Measurements from ENCODE around the gene TEX35. TPM values are rescaled to one million over a fixed set of nuclear protein-coding genes. Genes with fewer than 3 reads are reported as not detected.
"Not testable (repeated sequence)": the region's sequence is repeated elsewhere in the genome, so short reads cannot be mapped to it uniquely, and the experiment has no call there.

Gene TEX35
- total RNA-seq, 1 donor from 2014 or later = not detected

DNA sequence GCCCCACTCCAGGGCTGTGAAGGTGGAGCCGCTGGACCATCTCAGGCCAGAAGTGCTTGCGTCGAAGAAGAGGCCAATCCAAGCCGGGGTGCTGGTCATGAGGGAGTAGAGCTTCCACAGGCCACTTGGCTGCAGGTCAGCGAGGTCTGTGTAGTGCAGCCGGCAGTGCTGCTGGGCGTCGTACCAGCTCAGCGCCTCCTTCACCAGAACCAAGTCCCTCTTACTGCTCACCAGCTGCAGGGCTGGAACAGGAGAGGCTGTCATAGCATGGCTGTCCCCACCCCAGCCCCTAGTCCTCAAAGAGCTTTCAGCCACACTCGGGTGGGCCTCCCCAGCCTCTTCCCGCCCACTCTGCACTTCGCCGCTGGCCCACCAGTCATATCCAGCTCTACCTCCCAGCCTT is 18.3 kb upstream of the TEX35 start:
- intact Hi-C loops (cut with micrococcal nuclease) = no loop called here

DNA sequence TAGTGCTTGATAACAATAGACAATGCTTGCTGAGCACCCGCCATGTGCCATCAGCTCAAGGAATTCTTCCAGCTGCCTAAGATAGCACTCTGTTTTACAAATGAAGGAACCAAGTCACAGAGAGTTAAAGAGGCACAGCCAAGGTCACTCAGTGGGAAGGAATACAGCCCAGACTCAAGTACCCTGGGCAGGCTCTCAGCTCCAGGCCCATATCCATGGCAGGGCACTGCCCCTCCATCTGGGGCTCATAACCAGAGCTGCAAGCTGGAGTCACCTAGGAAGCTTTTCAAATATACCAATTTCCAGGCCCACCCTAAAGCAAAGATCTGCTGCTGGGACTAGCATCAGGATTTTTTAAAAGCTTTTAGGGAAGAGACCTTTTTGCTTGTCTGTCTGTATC is 17.8 kb upstream of the TEX35 start:
- intact Hi-C loops (cut with micrococcal nuclease) = no loop called here

DNA sequence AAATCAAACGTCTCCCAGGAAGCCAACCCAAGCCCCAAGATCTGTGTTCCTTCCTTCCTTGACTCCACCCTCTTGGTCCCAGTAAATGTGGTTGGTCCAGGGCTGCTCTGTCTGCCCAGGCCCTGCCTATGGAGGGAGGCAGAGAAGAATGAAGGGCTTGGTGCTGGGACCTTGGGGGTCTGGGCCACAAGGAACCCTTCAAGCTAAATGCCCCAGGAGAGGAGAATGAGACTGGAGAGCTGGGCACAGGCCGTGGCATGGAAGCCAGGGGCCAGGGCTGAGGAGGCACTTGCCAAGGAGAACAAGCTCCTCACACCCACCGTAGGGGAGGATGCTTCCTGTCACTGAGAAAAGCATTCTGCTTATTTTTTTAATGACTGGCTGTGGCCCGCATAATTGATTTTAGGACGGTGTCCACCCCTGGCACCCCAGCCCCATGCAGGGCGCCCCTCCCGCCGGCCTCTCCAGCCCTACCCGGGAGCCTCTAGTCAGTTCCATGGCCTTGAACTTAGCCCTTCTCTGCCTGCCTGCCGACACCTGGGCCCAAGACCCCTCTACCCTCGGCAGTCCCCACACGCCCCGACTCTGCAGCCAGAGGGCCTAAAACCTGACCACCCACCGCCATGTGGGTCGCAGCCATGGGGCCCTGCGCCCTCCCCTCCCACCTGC is 17.0 kb upstream of the TEX35 start:
- intact Hi-C loops (cut with micrococcal nuclease) = no loop called here

DNA sequence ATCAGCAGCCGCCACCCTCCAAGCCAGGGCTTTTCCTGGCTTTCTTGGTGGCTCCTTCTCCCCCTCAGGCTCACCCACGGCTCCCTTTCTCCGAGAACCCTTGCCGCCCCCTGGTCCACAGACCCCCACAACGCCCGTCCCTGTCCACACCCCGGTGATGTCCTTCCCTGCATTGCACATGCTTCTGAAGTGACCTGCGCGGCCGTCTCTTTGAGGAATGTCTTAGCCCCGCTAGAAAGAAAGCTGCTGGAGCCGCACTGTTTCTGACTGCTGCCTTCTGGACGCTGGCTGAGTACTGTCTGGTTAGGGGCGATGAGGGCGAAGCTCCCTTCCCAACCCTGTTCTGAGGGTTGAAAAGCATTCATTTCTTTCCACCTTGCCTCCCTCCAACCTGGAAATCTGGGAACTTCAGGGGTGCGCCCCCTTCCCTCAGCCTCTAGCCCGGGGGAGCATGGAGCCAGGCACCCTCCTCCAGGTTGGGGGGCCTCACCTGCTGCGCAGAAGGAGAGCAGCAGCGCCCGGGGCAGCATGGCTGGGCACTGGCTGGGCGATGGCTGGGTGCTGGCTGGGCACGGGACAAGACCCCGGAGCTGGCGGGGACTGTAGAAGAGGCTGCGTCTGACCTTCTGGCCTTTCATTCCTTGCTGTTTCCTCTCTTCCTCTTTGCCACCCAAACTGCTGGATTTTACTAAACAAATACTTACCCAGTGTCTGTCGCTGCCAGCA is 16.3 kb upstream of the TEX35 start, which contains the start of gene CLEC20A:
CLEC20A (minus strand) TSS at position 555 of the 726 bp plus-strand sequence; CDS start at position 530, 25 bp downstream.
- intact Hi-C loops (cut with micrococcal nuclease) = no loop called here

DNA sequence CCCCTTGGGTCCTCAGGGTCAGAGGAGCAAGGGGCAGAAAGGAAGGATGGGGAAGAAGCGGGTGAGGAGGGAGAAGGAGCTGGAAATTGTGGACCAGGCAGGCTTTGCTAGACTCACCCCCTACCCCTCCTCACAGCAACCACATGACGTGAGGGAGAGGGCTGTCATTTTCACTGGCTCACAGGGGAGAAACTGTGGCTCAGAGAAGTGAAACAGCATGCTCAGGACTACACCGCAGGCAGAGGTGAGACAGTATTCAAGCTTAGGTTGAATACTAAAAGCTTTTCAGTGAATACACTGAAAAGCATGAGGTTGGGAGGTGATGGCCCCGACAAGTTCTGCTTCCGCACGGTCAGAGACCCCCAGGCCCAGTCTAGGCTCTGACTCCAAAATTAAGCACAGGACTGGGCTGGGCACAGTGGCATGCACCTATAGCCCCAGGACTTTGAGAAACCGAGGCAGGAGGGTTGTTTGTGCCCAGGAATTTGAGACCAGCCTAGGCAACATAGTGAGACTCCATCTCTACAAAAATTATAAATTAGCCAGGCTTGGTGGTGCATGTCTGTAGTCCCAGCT is 14.9 kb upstream of the TEX35 start:
- intact Hi-C loops (cut with micrococcal nuclease) = no loop called here

DNA sequence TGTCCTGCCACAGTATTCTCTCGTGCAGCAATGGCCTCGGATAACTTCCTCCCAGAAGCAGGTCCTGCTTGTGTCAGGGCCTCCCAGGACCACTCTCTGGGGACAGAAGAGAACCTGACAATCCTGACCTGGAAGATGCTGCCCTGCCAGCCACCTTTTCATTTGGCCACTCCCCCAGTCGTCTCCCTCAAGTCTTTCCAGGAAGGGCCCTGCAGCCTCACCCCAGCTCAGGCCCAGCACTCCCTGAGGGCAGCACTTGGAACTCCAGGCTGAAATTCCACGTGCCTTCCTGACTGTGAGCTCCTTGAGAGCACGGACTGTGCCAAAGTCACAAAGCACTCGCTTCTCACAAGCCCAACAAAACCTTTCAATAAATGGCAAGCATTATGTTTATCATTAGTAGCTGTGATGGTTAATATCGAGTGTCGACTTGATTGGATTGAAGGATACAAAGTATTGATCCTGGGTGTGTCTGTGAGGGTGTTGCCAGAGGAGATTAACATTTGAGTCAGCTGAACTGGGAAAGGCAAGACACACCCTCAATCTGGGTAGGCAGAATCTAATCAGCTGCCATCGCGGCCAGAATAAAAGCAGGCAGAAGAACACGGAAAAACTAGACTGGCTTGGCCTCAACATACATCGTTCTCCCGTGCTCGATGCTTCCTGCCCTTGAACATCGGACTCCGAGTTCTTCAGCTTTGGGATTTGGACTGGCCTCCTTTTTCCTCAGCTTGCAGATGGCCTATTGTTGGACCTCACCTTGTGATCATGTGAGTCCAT is 13.8 kb upstream of the TEX35 start:
- intact Hi-C loops (cut with micrococcal nuclease) = no loop called here

DNA sequence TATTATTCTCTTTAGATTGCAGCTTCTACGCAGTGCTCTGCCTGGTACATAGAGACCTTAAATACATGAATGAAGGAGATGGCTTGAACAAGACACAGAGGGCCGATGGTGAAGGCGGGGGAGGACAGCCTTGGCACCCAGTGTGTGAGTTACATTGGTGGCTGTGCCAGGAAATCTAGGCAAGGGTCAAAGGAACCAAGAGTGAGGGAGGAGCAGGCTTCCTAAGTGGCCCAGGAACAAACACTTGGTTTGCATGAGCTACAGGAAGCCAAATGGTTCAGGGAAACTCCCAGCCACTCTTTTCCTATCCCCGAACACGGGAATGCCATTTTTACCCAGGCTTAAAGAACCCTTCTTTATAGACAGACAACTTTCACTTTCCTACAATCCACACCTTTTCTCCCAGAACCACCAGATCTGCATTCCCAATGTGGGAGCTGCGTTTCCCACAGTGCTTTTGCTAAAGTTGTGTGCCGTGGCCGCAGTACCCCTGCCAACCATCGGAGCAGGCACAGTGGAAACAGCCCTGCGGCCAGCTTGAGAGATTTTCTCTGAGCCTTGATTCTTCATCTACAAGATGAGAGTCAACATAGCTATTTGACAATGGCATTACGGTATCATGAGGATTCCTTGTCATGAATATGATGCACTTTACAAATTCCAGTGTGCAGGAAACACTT is 12.7 kb upstream of the TEX35 start:
- intact Hi-C loops (cut with micrococcal nuclease) = no loop called here

DNA sequence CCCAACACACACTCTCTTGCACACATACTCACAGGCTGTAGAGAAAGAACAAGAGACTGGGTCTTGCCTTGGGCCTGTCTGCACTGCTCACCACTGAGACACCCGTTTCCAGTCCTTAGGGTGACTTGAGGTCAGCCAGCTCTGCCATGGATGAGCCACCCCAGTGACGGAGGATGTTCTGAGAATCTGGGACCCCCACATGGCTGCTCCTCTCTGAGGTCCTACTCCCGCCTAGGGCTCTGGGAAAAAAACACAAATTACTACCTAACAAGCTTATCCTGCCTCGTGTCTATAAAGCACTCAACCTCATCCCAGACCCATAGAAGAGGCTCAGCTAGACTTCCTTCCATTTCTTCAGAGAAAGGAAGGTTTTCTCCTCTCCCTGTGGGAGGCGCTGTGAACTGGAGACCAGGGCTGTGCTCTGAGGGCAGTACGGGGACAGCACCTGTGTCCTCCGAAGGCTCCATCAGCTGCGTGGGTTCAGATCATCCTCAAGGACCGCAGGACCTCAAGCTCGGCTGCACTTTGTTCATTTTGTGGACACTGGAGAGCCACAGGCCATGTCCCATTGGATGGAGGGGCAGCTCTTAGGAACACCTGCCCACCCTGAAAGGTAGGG is 11.9 kb upstream of the TEX35 start:
- intact Hi-C loops (cut with micrococcal nuclease) = no loop called here

DNA sequence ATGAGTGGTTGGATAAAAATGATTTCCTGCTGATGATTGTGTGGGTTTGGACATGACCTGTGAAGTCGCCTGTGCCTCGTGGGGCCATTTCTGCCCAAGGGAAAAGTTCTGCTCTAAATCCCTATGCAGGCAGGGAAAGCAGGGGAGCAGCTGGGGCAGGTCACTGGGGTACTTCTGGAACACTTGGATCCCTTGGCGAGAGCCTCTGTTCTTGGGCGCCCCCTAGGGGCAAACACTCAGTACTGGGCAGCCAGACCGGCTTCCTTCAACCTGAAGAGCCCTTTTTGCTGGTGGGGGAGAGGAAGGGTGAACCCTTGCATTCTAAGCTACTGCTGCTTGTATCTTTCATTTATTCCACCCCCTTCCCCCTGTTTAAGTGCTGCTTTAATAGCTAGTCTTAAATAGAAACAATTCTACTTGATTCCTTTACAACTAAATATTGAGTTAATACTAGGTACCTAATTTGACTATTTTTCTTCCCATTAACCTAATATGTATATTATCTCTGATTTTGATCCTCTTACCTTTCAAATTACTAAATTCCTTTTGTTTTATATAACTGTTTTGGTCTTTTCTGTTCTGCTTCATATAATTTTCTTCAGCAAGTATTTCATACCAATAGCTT is 11.1 kb upstream of the TEX35 start:
- intact Hi-C loops (cut with micrococcal nuclease) = no loop called here

DNA sequence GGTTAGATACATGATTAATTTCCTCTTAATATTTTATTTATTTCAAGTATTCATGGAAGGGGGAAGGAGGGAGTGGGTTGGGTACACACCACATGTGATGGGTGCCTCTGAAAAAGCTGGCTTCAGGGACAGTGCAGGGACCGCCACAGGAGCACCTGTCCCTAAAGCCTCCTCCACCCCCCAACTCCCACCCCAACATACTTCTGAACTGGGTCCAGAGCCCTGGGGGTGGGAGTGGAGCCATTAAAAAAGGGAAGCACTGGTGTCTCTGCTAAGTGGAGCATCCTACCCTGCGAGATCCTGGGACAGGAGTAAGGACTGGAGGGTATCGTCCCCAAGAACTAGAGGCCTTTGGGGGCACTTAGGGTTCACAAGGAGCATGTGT is 10.6 kb upstream of the TEX35 start:
- intact Hi-C loops (cut with micrococcal nuclease) = no loop called here

DNA sequence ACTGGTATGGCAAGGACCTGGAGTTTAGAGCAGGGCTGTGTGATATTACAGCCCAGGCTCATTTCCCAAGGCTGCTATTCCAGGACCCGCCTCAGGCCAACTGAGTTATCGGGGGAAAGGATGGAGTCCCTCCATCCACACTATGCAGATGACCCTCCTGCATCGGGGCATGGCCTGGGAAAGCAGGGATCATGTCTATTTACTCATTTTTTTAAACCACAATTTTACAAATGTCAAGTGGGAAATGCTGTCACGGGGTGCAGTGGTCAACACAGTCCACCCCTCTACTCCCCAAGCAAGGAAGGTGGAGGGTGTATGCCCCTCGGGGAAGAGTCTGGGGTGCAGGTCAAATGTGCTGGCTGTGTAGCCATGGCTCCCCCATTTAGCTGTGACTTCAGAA is 10.1 kb upstream of the TEX35 start:
- intact Hi-C loops (cut with micrococcal nuclease) = no loop called here

DNA sequence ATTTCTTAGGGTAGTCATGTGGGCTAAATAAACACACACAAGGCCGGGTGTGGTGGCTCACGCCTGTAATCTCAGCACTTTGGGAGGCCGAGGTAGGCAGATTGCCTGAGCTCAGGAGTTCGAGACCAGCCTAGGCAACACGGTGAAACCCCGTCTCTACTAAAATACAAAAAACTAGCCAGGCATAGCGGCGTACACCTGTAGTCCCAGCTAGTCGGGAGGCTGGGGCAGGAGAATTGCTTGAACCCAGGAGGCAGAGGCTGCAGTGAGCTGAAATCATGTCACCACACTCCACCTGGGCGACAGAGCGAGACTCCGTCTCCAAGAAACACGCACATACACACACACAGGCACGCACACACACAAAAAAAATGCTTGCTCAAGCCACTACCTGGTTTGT is 9.6 kb upstream of the TEX35 start:
- intact Hi-C loops (cut with micrococcal nuclease) = not testable (repeated sequence)

DNA sequence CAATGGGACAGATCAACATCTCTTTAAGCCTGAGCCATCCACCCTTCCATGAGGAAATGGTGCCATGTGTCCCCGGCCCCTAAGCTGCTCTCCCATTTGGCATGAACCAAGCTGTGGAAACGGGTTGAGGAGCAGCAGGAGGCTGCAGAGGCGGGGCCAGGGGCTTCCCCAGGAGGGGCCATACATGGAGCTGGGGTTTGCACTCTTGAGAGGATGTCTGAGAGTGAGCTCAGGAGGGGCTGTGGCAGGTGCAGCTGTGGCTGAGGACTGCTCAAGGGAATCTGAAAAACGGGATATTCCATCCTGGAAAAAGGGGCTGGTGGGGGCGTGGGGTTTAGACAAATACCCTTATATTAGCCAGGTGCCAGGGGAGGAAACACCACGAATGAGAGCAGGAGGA is 9.1 kb upstream of the TEX35 start:
- intact Hi-C loops (cut with micrococcal nuclease) = no loop called here

DNA sequence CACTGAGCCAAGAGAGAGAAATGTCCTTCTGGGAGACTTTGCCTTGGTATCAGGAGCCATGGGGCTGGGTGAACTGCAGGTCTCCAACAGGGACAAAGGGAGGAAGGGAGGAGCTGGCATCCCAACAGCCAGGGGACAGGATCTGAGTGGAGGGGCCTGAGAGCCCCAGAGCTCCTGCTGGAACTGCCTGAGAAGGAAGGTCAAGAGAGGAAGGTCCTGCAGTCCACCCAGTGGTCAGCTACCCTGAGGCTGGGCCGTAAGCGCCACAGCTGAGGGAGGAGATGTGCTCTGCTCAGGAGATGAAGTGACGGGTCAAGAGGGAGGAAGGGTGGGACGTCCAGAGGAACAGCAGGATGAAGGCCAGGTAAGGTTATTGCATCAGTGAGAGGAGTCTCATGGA is 8.6 kb upstream of the TEX35 start:
- intact Hi-C loops (cut with micrococcal nuclease) = no loop called here

DNA sequence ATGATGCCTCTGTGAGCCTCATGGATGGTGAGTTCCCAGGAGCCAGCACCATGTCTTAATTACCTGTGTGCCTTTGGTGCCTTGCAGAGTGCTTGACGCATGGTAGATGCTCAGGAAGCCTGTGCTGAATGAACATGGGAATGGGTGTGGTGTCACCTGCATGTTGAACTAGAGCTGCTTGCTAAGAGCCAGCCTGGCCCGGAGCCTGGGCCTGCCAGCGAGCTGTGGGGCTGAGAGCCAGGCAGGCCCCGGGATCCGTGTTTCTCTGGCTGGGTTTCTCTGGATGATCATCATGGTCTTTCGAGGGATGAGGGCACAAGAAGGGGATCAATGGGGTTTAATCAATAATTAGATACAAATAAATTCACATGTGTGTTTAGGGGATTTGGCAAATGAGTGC is 6.7 kb upstream of the TEX35 start:
- intact Hi-C loops (cut with micrococcal nuclease) = no loop called here

DNA sequence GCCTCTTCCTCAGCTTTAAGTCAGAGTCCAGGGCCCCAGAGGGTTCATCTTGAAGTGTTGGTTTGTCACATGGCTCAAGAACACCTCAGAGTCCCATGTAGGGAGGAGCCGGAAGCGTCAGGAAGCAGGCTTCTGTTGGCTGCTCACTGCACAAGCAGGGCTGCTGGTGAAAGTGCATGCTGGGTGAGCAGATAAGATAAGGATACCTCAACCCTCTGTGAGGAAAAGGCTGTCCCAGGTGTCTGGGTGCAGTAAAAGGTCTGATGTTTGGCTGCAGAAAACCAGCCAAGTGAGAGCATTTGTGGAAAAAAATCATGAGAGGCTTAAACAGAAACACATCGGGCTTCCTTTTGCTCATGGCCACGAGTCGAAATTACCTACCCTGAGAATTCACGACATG is 6.2 kb upstream of the TEX35 start:
- intact Hi-C loops (cut with micrococcal nuclease) = no loop called here

DNA sequence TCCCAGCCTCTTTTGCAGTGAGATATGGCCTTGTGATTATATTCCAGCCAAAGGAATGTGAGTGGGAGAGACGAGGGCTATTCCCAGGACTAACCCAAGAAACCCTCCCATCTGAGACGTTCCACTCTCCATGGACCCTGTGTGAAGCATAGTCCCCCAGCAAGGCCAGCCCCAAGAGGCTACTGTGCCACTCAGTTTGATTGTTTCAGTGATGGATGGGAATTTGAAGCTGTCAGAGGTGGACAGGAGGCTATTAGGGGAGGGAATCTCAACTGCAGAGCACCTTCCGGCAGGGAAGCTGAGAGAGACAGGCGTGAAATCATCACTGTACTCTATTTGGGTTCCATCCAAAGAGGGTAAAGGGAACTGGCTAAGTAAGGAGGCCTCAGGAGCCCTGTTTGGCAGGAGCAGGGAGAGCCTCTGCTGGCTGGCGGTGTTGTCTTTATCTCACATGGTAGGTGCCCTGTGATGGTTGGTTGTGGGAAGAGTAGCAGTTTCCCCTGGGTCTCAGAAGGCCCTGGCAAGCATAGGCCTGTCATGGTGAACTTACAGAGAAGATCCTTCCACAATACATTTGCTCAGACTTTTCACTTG is 3.4 kb upstream of the TEX35 start:
- intact Hi-C loops (cut with micrococcal nuclease) = no loop called here

DNA sequence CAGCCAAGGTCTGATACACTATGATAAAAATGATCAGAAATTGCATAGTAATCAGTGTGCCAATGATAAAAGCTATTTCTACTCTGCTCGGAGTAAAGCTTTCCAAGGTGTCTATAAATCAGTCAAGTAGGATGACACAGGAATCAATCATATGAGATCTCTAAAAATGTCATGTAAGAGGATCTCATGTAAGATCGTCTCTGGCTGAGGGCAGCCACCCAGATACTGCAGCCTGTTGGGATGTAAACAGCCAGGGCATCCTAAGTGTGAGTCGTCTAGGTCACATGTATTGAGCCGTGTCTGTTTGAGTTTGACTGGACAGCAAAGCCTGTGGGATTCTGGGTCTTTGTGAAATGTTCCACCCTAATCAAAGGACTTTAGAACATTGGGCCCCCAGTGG is 2.8 kb upstream of the TEX35 start:
- intact Hi-C loops (cut with micrococcal nuclease) = no loop called here

DNA sequence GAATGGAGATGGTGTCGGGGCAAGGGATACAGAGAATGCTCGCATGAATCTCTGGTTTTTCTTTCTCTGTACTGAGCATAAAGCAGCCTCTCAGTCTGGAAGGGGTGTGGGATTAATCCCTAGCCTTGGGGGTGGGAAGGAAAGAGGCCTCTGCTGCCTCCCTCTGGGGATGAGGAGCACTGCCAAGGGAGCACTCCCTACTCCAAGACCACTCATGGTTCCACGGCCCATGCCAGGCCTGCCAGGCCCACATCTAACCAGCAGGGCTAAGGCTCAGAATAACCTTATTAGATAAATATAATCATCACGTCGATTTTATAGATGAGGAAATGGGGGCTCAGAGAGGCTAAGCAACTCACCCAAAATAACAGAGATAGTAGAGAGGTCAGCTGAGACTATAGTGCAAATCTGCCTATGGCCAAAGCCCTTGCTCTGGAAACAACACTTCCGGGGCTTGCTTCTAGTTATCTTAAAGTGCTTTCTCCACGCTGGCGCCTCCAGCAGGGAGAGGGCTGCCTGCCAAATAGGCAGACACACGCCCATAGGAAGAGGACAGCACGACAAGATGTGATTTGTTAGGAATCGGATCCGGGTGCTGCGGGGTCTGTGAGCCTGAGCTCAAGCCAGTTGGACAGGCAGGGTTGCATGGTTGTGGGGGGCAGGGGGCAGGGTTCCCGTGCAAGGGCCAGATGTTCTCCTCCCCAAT is 522 bp downstream of the TEX35 start:
- intact Hi-C loops (cut with micrococcal nuclease) = no loop called here

DNA sequence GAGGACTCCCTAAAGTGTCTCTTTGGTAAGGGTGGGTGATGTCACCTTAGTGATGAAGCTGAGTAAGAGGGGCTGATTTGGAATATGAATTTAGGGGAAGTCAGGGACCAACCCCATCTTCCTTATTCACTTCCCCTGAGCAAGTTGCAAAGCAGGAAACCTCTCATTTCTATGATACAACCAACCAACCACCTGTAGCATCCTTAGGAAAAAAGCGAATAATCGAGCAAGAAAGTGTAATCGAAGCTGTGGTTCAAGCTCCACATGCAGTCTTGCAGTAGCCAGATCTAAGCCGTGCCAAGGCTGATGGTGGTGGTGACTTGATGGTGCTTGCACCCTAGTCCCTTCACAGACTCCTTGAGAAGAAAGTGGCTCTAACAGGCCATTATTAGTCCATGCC is 3.2 kb downstream of the TEX35 start:
- intact Hi-C loops (cut with micrococcal nuclease) = no loop called here
